Testis (tissue), 3 donors: ENCODE measurements around the gene FRYL. TPM values are rescaled to one million over a fixed set of nuclear protein-coding genes. Genes with fewer than 3 reads are reported as not detected.

ENCODE experiments used
- DNase-seq: peaks from one replicate; pipeline ENCODE4 v3.0.0-alpha.2; 2019
- H3K27ac ChIP-seq, 2 donors: fragments of 200-600 bp; sonication (generic); one replicate each; pipeline ENCODE4 v1.5.1; 2019
- H3K27me3 ChIP-seq: fragments of 200-600 bp; sonication (generic); one replicate; pipeline ENCODE4 v1.5.1; 2019
- H3K36me3 ChIP-seq: fragments of 200-600 bp; sonication (generic); one replicate; pipeline ENCODE4 v1.5.1; 2017; ENCODE audit warnings: low read depth; ENCODE audit errors: missing control alignments
- H3K4me1 ChIP-seq: fragments of 200-600 bp; sonication (generic); one replicate; pipeline ENCODE4 v1.5.1; 2019
- H3K4me3 ChIP-seq, 2 donors: fragments of 200-600 bp; sonication (generic); one replicate each; pipeline ENCODE4 v1.5.1; 2017 to 2019
- H3K9me3 ChIP-seq: fragments of 200-600 bp; sonication (generic); one replicate; pipeline ENCODE4 v1.5.1; 2017
- CTCF ChIP-seq, 3 experiments: fragments of 450-650 bp in 2 of 3; fragments of 200-600 bp in 1 of 3; sonication (generic) in 1 of 3; IDR thresholded peaks; one replicate each; pipeline ENCODE4 v1.5.1; 2016 to 2019; ENCODE audit warnings: antibody characterized with exemption in 3 of 3, mild to moderate bottlenecking in 2 of 3, moderate library complexity in 1 of 3
- POLR2A ChIP-seq: fragments of 450-650 bp; IDR thresholded peaks from one replicate; pipeline ENCODE4 v1.6.1; 2017; ENCODE audit warnings: antibody characterized with exemption, mild to moderate bottlenecking, moderate library complexity
- WGBS, 2 donors: methylation state at CpG; one replicate each; pipeline ENCODE4 v1.1.5; 2018; 5-methylcytosine and 5-hydroxymethylcytosine counted together
- intact Hi-C: fragments of 100-400 bp; cut with DNase I; formaldehyde crosslinking; loops from one replicate; pipeline ENCODE4 v1.15.1; 2023; ENCODE audit warnings: low total_unique reads
- polyA plus RNA-seq: library from polyadenylated mRNA; stranded (reverse); fragments of 350-450 nt; fragmentation: Illumina TruSeq; extraction: RNeasy Lipid Tissue Mini Kit (QIAGEN cat#74804); gene quantifications from one replicate; pipeline ENCODE4 v1.2.3, GENCODE V29; 2014; ENCODE audit warnings: low read depth, low replicate concordance; ENCODE audit not compliant: insufficient read depth
- total RNA-seq, 2 donors: library from RNA; depleted of rRNA; stranded (reverse); fragments of >200 nt; gene quantifications; one replicate each; pipeline ENCODE4 v1.2.3, GENCODE V29; 2016

The FRYL gene
- total and polyA plus RNA-seq, 3 donors from 2014 or later: 22.5 to 70.6 (median 55.0) TPM

GRCh38 chr4:48710446-48711209, 69.5 kb downstream of the FRYL start:
- Histone ChIP-seq H3K4me3 (no peak overlapping the region), H3K27me3 (no peaks in the 10 kb centered on the region), H3K27ac (no peak overlapping the region), H3K4me1 (no peaks in the 10 kb centered on the region), H3K9me3 (no peaks in the 10 kb centered on the region), H3K36me3 (no peaks in the 10 kb centered on the region)
- DNase-seq: no peak
- 91 to 95% methylated on average over 8 of the region's 8 CpGs for WGBS, 2 donors
- no peak for TF ChIP-seq POLR2A
- TF ChIP-seq CTCF (IDR thresholded peaks at IDR 0.05): no peak
- intact Hi-C loops: no loop called here

- H3K9me3 ChIP-seq: no peaks in the 10 kb centered on the region
- 77 to 83% methylated on average over 1 of the region's 1 CpG for WGBS, 2 donors
- intact Hi-C loops: no loop called here
- H3K4me1 ChIP-seq: no peaks in the 10 kb centered on the region
- TF ChIP-seq POLR2A (no peak), CTCF (IDR thresholded peaks at IDR 0.05) (no peak)
- H3K36me3 ChIP-seq: no peaks in the 10 kb centered on the region
- no peak overlapping the region for H3K27ac ChIP-seq
- DNase-seq: no peak
- no peaks in the 10 kb centered on the region for H3K27me3 ChIP-seq
- no peak overlapping the region for H3K4me3 ChIP-seq
Observed at GRCh38 chr4:48709901-48710300, 70.2 kb downstream of the FRYL start.

- Histone ChIP-seq H3K9me3 (no peaks in the 10 kb centered on the region), H3K27me3 (no peaks in the 10 kb centered on the region), H3K36me3 (no peaks in the 10 kb centered on the region), H3K27ac (no peak overlapping the region), H3K4me1 (no peaks in the 10 kb centered on the region), H3K4me3 (no peak overlapping the region)
- TF ChIP-seq POLR2A: no peak
- TF ChIP-seq CTCF (IDR thresholded peaks at IDR 0.05): no peak
- intact Hi-C loops: no loop called here
- 93 to 97% methylated on average over 7 of the region's 7 CpGs for WGBS, 2 donors
- DNase-seq: no peak
Observed at GRCh38 chr4:48708610-48709009, 71.5 kb downstream of the FRYL start.

GRCh38 chr4:48706736-48707135, 73.3 kb downstream of the FRYL start:
- Histone ChIP-seq H3K36me3 (no peaks in the 10 kb centered on the region), H3K27ac (no peak overlapping the region), H3K4me1 (no peaks in the 10 kb centered on the region), H3K4me3 (no peak overlapping the region), H3K27me3 (no peaks in the 10 kb centered on the region), H3K9me3 (no peaks in the 10 kb centered on the region)
- no peak for DNase-seq
- intact Hi-C loops: no loop called here
- TF ChIP-seq CTCF (IDR thresholded peaks at IDR 0.05) (no peak), POLR2A (no peak)

- TF ChIP-seq POLR2A (no peak), CTCF (IDR thresholded peaks at IDR 0.05) (no peak)
- intact Hi-C loops: no loop called here
- DNase-seq: no peak
- Histone ChIP-seq H3K36me3 (no peaks in the 10 kb centered on the region), H3K9me3 (no peaks in the 10 kb centered on the region), H3K27ac (no peak overlapping the region), H3K4me1 (no peaks in the 10 kb centered on the region), H3K27me3 (no peaks in the 10 kb centered on the region), H3K4me3 (no peak overlapping the region)
- WGBS, 2 donors: 78 to 90% methylated on average over 3 of the region's 3 CpGs
Observed at GRCh38 chr4:48705609-48706008, 74.5 kb downstream of the FRYL start.
